ENCODE data around the gene GALNT10.

DNA sequence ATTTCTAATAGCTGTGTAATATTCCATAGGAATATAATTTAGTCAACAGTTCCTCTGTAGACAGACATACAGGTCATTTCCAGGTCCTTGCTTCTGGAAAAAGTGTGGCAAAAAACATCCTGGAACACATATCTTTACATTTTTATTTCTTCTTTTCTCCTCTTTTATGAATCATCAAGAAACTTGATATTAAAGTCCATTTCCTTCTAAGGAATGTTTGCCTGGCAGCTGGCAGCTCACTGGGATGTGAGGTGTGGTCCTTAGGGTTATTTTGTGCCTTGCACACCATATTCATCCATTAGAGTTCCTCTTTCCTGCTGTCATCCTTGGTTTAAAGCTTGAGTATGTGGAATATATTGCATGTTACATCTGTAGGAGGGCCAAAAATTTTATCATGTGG is 122.0 kb downstream of the GALNT10 start:
- TF ChIP-seq, protein P1, sequence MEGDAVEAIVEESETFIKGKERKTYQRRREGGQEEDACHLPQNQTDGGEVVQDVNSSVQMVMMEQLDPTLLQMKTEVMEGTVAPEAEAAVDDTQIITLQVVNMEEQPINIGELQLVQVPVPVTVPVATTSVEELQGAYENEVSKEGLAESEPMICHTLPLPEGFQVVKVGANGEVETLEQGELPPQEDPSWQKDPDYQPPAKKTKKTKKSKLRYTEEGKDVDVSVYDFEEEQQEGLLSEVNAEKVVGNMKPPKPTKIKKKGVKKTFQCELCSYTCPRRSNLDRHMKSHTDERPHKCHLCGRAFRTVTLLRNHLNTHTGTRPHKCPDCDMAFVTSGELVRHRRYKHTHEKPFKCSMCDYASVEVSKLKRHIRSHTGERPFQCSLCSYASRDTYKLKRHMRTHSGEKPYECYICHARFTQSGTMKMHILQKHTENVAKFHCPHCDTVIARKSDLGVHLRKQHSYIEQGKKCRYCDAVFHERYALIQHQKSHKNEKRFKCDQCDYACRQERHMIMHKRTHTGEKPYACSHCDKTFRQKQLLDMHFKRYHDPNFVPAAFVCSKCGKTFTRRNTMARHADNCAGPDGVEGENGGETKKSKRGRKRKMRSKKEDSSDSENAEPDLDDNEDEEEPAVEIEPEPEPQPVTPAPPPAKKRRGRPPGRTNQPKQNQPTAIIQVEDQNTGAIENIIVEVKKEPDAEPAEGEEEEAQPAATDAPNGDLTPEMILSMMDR (IDR thresholded peaks at IDR 0.05), result no peak
- TF ChIP-seq POLR2A (IDR thresholded peaks at IDR 0.05) (no peak), POLR2AphosphoS5 (IDR thresholded peaks at IDR 0.05) (no peak)
